ENCODE data around the gene FBXL3.

DNA sequence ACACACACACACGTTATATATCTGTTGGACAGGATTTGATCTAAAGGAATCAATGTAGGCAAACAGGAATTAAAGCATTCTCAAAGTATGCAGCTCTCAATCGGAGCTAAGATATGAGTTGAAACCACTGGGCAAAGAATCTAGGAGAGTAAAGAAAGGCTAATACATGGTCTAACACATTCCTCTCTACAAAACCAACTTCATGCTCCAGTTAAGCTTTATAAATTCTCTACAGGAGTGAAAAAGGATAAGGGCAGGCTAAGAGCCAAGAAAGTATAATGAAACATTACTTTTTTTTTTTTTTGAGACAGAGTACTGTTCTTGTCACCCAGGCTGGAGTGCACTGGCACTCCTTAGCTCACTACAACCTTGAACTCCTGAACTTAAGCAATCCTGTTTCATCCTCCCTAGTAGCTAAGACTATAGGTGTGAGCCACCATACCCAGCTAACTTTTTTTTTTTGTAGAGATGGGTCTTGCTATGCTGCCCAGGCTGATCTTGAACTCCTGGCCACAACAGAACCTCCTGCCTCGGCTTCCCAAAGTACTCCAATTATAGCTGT, 10.6 kb downstream of the FBXL3 start:
- TF ChIP-seq CTCF (conservative IDR thresholded peaks at IDR 0.05; ENCODE audit: low read depth, low read length) (no peak), MXI1 (IDR thresholded peaks at IDR 0.05; ENCODE audit: borderline replicate concordance, low read depth, low read length) (no peak), RAD21 (IDR thresholded peaks at IDR 0.05; ENCODE audit: low read length) (no peak), POLR2A (IDR thresholded peaks at IDR 0.05; ENCODE audit: low read depth, low read length) (no peak), MAFK (IDR thresholded peaks at IDR 0.05; ENCODE audit: low read depth, low read length) (no peak), MAZ (IDR thresholded peaks at IDR 0.05; ENCODE audit: borderline replicate concordance, low read depth, low read length) (no peak), SMC3 (IDR thresholded peaks at IDR 0.05; ENCODE audit: low read depth, low read length) (no peak), CEBPB (IDR thresholded peaks at IDR 0.05; ENCODE audit: low read depth, low read length) (no peak)
- TF ChIP-seq, protein P1, sequence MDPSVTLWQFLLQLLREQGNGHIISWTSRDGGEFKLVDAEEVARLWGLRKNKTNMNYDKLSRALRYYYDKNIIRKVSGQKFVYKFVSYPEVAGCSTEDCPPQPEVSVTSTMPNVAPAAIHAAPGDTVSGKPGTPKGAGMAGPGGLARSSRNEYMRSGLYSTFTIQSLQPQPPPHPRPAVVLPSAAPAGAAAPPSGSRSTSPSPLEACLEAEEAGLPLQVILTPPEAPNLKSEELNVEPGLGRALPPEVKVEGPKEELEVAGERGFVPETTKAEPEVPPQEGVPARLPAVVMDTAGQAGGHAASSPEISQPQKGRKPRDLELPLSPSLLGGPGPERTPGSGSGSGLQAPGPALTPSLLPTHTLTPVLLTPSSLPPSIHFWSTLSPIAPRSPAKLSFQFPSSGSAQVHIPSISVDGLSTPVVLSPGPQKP (IDR thresholded peaks at IDR 0.05; ENCODE audit: borderline replicate concordance, low read depth, low read length) = no peak
- TF ChIP-seq, protein P2, sequence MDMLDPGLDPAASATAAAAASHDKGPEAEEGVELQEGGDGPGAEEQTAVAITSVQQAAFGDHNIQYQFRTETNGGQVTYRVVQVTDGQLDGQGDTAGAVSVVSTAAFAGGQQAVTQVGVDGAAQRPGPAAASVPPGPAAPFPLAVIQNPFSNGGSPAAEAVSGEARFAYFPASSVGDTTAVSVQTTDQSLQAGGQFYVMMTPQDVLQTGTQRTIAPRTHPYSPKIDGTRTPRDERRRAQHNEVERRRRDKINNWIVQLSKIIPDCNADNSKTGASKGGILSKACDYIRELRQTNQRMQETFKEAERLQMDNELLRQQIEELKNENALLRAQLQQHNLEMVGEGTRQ (IDR thresholded peaks at IDR 0.05; ENCODE audit: low read depth, low read length) = no peak
